C4-2B (cell line): ENCODE results near the gene ATRAID.

ENCODE experiments used
- CTCF ChIP-seq: fragments of 450-650 bp; conservative IDR thresholded peaks from 2 replicates; pipeline ENCODE4 v1.5.1; 2017; ENCODE audit warnings: mild to moderate bottlenecking
- ZFX ChIP-seq: fragments of 450-650 bp; IDR thresholded peaks from 2 replicates; pipeline ENCODE4 v1.6.1; 2017

GRCh38 chr2:27212626-27213471 is 1.0 kb downstream of the ATRAID start:
- TF ChIP-seq CTCF, result no peak
- peak; percentile 55 for TF ChIP-seq ZFX
